ENCODE data around the gene NLK.

DNA sequence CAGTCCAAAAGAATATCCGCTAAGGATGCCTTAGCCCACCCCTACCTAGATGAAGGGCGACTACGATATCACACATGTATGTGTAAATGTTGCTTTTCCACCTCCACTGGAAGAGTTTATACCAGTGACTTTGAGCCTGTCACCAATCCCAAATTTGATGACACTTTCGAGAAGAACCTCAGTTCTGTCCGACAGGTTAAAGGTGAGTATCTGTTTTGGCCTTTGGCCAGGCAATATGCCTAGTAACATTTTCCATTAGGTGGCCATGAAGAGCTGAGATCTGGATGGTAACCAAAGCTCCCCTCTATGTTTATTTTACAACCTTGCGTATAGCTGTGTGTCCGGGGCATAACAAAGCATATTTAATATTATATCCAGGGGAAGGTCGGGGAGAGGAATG is 148.5 kb downstream of the NLK start:
- TF ChIP-seq, protein P1, sequence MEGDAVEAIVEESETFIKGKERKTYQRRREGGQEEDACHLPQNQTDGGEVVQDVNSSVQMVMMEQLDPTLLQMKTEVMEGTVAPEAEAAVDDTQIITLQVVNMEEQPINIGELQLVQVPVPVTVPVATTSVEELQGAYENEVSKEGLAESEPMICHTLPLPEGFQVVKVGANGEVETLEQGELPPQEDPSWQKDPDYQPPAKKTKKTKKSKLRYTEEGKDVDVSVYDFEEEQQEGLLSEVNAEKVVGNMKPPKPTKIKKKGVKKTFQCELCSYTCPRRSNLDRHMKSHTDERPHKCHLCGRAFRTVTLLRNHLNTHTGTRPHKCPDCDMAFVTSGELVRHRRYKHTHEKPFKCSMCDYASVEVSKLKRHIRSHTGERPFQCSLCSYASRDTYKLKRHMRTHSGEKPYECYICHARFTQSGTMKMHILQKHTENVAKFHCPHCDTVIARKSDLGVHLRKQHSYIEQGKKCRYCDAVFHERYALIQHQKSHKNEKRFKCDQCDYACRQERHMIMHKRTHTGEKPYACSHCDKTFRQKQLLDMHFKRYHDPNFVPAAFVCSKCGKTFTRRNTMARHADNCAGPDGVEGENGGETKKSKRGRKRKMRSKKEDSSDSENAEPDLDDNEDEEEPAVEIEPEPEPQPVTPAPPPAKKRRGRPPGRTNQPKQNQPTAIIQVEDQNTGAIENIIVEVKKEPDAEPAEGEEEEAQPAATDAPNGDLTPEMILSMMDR (conservative IDR thresholded peaks at IDR 0.05 in 1 of 2, IDR thresholded peaks at IDR 0.05 in 1 of 2; ENCODE audit: low read depth in 1 of 2, low read length in 2 of 2): no peak
- no peak for TF ChIP-seq EZH2 (IDR thresholded peaks at IDR 0.05; ENCODE audit: low read length, missing control alignments)

Data from fibroblast of lung (primary cell).